ENCODE measurements around the gene BCL2.

The BCL2 gene

GRCh38 chr18:63082366-63083019, 237.1 kb downstream of the BCL2 start:
- no peak for DNase-seq

- peak in 1 of 2 donors; percentile 63 for DNase-seq
These were observed 240.5 kb downstream of the BCL2 start for GRCh38 chr18:63079114-63079513.

GRCh38 chr18:63078471-63078870, 241.1 kb downstream of the BCL2 start:
- no peak for DNase-seq

- DNase-seq: peak in 1 of 2 donors; percentile 68
These were observed 244.6 kb downstream of the BCL2 start for GRCh38 chr18:63074981-63075404.

GRCh38 chr18:63073481-63073880, 246.1 kb downstream of the BCL2 start:
- DNase-seq: no peak
